GM08714 (cell line): ENCODE data around the gene NDRG2.
"Not testable (repeated sequence)": the region's sequence is repeated elsewhere in the genome, so short reads cannot be mapped to it uniquely, and the experiment has no call there.

Experiments
- H3K4me3 ChIP-seq: fragments of 200-500 bp; sonication (Bioruptor generic); 2 replicates; pipeline ENCODE4 v1.5.1; 2014; ENCODE audit warnings: mild to moderate bottlenecking, low read length, inconsistent platforms
- ZNF274 ChIP-seq: IDR thresholded peaks from 2 replicates; pipeline ENCODE4 v1.6.1; 2012; ENCODE audit warnings: mild to moderate bottlenecking, low read depth, low read length

NDRG2 gene

DNA sequence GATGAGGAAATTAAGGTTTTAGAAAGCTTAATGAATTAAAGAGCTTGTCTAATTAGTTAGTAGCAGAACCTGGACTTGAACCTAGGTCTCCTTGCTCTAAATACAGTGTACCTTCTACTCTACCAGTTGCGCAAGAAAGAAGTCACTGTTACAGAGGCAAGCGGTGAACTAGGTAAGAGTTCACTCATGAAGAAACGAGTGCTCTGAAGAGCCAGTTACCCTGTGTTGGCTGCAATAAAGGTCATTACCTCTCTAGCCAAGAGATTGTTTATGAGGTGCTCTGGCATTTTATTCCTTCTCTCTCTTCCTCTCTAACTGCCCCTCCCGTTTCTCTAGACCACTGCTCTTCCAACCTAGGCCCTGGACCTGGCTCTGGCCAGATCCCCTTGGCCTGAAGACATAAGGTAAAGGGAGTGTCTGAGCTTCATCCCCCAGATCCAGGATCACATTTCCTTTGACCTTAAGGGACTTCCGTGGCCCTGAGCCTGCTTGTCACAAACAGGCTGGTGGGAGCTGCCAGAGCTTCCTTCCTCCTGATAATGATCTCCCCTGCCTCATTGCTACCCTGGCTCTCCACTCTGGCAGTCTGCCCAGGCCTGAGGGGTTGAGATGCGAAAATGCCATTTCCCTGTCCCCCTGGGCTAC is 19.2 kb upstream of the NDRG2 start:
- TF ChIP-seq ZNF274: no peak

GRCh38 chr14:21043387-21043973 is 18.6 kb upstream of the NDRG2 start:
- TF ChIP-seq ZNF274: no peak
- H3K4me3 ChIP-seq: no peak overlapping the region

More for the DNA sequence above, 19.2 kb upstream of the NDRG2 start:
- no peak overlapping the region for H3K4me3 ChIP-seq

- TF ChIP-seq ZNF274: no peak
- no peak overlapping the region for H3K4me3 ChIP-seq
Measured at GRCh38 chr14:21042918-21043317, 18.1 kb upstream of the NDRG2 start.

DNA sequence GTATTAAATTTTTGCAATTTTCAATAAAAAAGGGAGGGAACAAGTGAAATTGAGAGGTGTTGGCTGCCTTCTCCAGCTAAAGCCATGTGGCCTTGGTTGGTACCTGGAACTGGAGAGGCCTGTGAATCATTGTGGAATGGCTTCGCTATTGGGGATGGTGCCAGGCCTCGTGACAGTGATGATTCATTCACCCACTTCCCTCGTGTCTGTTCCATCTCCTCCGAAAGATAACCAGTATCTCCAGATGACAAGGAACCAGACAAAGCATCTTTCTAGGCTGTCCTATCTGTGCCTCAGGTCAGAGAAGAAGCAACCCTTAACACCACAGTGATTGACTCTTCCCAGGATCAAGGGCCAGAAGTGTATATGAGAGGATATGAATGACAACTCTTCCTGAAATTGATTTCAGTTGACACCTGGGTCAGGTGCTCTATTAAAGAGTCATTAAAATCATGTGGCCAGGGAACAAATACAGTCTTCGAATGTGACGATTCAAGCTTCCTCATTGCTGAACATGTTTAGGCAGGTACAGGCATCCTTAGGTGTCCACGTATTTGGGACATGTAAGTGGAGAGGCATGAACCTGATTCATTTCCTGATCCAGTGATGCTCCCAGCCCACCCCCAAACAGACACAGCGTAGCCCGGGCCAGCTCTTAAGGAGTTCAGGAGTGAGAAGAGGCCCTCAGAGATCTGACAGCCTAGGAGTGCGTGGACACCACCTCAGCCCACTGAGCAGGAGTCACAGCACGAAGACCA is 17.0 kb upstream of the NDRG2 start, which contains the start of gene RNASE7:
TSS of gene RNASE7 (plus strand) at position 687 of the 758 bp plus-strand sequence. CDS start 631 bp downstream, outside the sequence.
- TF ChIP-seq ZNF274: no peak
- no peak within 1 kb of the TSS for H3K4me3 ChIP-seq

DNA sequence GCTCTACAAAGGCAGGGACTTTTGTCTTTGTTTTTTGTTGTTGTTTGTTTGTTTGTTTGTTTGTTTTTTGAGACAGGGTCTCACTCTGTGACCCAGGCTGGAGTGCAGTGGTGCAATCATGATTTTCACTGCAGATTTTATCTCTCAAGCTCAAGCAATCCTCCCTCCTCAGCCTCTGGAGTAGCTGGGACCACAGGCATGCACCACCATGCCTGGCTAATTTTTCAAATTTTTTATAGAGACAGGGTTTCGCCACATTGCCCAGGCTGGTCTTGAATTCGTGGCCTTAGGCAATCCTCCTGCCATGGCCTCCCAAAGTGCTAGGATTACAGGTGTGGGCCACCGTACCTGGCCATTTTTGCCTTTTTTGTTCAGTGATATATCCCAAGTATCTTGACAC is 16.1 kb upstream of the NDRG2 start:
- not testable (repeated sequence) for H3K4me3 ChIP-seq

DNA sequence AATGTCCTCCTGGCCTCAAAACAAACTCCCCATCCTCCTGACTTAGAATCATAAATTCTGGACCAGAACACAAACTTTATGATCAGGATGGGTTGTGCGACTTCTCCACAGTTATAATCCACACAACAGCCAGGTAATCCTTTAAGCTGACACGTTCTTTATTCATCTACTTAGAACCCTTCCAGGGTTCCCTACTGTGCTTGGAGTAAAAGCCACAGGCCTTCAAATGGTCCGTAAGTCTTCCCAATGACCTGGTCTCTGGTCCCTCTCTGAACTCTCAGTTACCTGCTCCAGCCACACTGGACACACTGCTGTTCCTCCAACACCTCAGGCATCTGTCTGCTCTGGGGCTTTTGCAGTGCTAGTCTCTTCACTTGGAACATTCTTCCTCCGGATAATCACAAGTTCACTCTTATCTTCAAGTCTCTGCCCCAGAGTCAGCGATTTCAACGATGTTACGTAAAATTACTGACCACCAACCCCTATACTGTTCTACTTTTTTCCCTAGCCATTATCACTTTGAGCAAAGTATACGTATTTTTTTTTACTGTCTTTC is 15.6 kb upstream of the NDRG2 start:
- no peak for TF ChIP-seq ZNF274
- no peak overlapping the region for H3K4me3 ChIP-seq

- TF ChIP-seq ZNF274: no peak
- no peak overlapping the region for H3K4me3 ChIP-seq
Measured at GRCh38 chr14:21039585-21040369, 14.9 kb upstream of the NDRG2 start.

GRCh38 chr14:21038441-21039422 is 13.9 kb upstream of the NDRG2 start:
- TF ChIP-seq ZNF274: no peak
- H3K4me3 ChIP-seq: no peak overlapping the region

DNA sequence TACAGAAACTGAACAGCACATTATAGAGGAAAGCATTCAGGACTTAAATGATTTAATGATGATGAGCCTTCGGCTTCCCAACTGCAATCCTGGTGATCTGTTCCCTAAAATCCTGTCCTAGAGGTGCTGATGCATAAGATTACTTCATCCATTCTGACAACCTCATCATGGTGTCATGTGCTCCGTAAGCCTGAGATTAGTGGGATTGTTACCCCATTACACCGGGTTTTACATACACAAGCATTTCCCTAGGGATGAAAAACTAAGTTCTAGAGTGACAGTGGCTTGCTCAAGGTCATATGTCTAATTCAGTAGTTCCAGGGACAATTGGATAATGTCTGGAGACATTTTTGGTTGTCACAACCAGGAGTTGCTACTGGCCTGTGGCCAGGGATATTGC is 12.3 kb upstream of the NDRG2 start:
- no peak overlapping the region for H3K4me3 ChIP-seq
- TF ChIP-seq ZNF274: no peak

GRCh38 chr14:21036751-21037150 is 11.9 kb upstream of the NDRG2 start:
- H3K4me3 ChIP-seq: no peak overlapping the region
- no peak for TF ChIP-seq ZNF274

DNA sequence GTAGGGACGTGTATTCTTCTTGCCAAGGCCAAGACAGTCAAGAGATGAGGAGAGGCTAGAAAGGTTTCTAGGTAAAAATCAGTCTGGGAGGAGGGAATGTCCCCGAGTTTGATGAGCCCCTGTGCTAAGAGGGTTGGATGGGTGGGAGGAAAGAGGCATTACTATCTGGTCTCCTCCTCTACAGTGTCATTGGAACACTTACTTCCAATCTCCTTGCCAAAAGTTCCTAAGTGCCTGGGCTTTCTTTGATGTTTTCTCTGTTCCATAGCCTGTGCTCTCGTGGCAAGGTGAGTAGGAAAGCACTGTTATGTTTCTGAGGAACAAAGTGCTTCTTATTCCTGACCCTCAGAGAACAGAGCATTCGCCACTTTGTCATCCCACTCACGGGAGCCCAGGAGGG is 9.8 kb upstream of the NDRG2 start, which contains the start of gene RNASE13:
TSS of gene RNASE13 (minus strand) at position 101 of the 400 bp plus-strand sequence. CDS start 519 bp downstream, outside the sequence.
- H3K4me3 ChIP-seq: no peak within 1 kb of the TSS
- no peak for TF ChIP-seq ZNF274

- TF ChIP-seq ZNF274: no peak
- no peak overlapping the region for H3K4me3 ChIP-seq
Measured at GRCh38 chr14:21033133-21033698, 8.4 kb upstream of the NDRG2 start.

DNA sequence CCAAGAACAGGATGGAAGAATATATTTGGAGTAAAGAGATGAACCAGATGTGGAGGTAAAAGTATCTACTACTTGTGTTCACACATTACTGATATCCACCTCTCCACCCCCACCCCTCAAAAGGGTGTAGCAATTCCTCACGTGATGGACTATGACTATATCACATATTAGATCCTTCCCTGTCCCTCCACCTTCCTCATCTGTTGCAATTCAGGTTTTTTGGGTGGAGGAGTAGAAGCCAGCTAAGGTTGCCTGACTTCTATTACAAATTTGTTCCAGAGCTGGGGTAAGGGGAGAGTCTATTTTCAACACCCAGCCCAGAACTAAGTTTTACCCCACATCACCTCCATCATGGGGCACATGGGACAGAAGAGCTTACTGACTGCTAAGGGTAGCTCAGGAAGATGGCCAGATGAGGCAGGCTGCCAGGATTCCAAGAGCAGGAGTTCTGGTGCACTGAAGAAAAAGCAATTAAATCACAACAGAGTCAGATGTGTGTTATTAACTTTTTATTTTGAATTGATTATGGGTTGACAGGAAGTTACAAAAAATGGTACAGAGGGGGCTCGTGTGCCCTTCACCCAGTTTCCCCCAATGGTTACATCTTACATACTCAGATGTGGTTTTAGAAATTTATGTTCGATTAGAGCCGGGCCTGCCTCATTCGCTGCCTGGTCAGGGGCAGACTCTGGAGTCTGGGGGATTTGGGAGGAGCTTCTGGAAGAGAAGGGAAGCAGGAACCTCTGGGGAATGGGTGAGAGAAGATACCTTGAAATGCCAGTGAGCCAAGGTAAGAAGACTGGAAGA is 7.7 kb upstream of the NDRG2 start:
- no peak for TF ChIP-seq ZNF274
- no peak overlapping the region for H3K4me3 ChIP-seq
